Measurements from ENCODE around the gene DNAH17. TPM values are rescaled to one million over a fixed set of nuclear protein-coding genes. Genes with fewer than 3 reads are reported as not detected.

The DNAH17 gene
- total and polyA plus RNA-seq, 2 of the 13 experiments (the other 11 are each of a cell fraction or from before 2014, with no cell fraction given), result 0.86 to 1.6 TPM

DNA sequence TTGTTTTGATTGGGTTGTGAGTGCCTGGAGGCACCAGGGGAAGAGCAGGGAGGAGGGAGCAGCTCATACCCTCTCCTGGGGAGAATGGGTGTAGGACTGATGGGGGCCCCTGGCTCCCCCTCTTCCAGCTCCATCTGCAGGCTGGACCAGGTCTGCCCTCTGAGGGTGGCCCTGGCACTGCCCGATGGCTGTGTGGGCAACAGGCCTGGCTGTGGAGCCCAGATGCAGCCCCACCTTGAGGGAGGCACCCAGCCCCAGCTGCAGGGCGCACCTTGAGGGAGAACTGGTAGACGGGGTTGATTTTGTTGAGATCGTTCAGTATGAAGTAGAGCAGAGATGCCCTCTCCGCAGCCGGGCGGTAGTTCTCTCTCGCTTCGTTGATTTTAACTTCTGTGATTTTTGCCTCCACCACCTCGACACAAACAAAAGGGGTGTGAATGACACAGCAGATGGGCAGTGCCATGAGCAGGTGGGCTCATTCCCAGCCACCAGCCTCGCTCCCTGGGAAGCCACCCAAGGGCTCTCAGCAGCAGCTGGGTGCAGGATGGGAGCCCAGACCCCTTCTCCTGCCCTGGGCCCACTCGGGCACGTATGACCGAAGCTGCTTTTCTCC, 127.1 kb downstream of the DNAH17 start:
- CTCF ChIA-PET (ENCODE audit: low intra/inter-chr PET ratio, low total read pairs), result no interaction called here

DNA sequence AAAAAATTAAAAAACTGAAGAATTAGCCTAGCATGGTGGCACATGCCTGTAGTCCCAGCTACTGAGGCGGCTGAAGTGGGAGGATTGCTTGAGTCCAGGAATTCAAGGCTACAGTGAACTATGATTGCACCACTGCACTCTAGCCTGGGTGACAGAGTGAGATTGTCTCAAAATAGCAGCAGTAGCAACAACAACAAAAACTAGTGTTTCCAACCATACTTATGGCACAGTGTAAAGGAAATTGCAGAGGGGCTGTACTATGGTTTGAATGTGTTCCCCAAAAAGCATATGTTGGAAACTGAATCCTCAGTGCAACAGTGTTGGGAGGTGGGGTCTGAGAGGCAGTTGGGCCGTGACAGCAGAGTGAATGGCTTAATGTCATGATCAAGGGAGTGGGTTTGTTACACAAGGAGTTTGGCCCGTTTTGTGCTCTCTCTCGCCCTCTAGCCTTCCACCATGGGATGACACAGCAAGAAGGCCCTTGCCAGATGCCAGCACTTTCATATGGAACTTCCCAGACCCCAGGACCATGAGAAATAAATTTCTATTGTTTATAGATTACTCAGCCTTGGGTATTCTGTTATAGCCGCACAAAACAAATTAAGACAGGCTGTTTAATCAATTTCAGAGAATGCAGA, 128.7 kb downstream of the DNAH17 start:
- intact Hi-C loops (cut with micrococcal nuclease; ENCODE audit: unreplicated experiment) (no loop called here), in situ Hi-C loops (cut with HindIII; ENCODE audit: extremely low pct_ligation_motif_present, low pct_unique_long_range_greater_than_20kb) (no loop called here)
- FAIRE-seq (peak; percentile 77), ATAC-seq (peak; percentile 62), DNase-seq (ENCODE audit: low spot score) (peak; percentile 71)
- Histone ChIP-seq H3K9me3 (ENCODE audit: low read length) (no peaks in the 10 kb centered on the region), H3K4me3 (replicated peaks in 1 of 3; ENCODE audit: insufficient read depth in 1 of 3, low read depth in 2 of 3, low read length in 3 of 3) (no peak overlapping the region), H2AFZ (ENCODE audit: low read length) (no peak overlapping the region), H3K27me3 (ENCODE audit: control insufficient read depth in 1 of 2, insufficient read depth in 2 of 2, low read length in 2 of 2) (peaks cover under 1 to 36% of the 10 kb centered on the region in 2 experiments; a peak in 4 of 5 replicates), H3K27ac (ENCODE audit: extremely low read length, insufficient read depth, low read length) (peak overlapping the region; percentile 59), H3K36me3 (replicated peaks in 1 of 2; ENCODE audit: control insufficient read depth in 1 of 2, insufficient read depth in 2 of 2, low read length in 2 of 2) (no peaks in the 10 kb centered on the region), H3K9ac (ENCODE audit: insufficient read depth, low read depth, low read length) (no peak overlapping the region), H3K4me2 (ENCODE audit: low read depth, low read length) (peak overlapping the region; percentile 14; the same call in 1 of the 2 replicates), H3K79me2 (ENCODE audit: insufficient read depth, low read length) (no peaks in the 10 kb centered on the region), H4K20me1 (ENCODE audit: insufficient read depth, low read length) (no peaks in the 10 kb centered on the region), H3K4me1 (ENCODE audit: insufficient read depth, low read length) (peaks cover 16% of the 10 kb centered on the region)
- BruUV-seq (replicated peaks), result no TSS peak
- WGBS (ENCODE audit: low lambda C conversion rate), result 25% methylated on average over 5 of the region's 5 CpGs
- ChIA-PET POLR2A (no interaction called here), CTCF (ENCODE audit: low intra/inter-chr PET ratio, low total read pairs) (no interaction called here)
- no peak for TF ChIP-seq ZNF44 (CRISPR knock-in tag; IDR thresholded peaks at IDR 0.05)
- TF ChIP-seq ZNF558 (CRISPR knock-in tag; IDR thresholded peaks at IDR 0.05; ENCODE audit: borderline replicate concordance), result no peak
- no peak for TF ChIP-seq ZNF33A (CRISPR knock-in tag; IDR thresholded peaks at IDR 0.05; ENCODE audit: borderline replicate concordance)
- no peak for TF ChIP-seq ZNF75D (CRISPR knock-in tag; IDR thresholded peaks at IDR 0.05; ENCODE audit: borderline replicate concordance)
- no peak for TF ChIP-seq FOXP1 (IDR thresholded peaks at IDR 0.05)
- TF ChIP-seq FOXP1 (CRISPR knock-in tag; IDR thresholded peaks at IDR 0.05), result no peak; the same call in 1 of the 2 replicates
- TF ChIP-seq ZBTB7B (CRISPR knock-in tag; IDR thresholded peaks at IDR 0.05), result no peak
- TF ChIP-seq HNRNPK (IDR thresholded peaks at IDR 0.05; ENCODE audit: low read depth, low read length, poor library complexity, severe bottlenecking), result no peak
- peak; percentile 57; the same call in 1 of the 2 replicates for TF ChIP-seq EHMT2 (IDR thresholded peaks at IDR 0.05; ENCODE audit: borderline replicate concordance, low read depth, low read length)
- no peak for TF ChIP-seq ZNF260 (CRISPR knock-in tag; IDR thresholded peaks at IDR 0.05; ENCODE audit: borderline replicate concordance, low read depth)
- TF ChIP-seq RARA (CRISPR knock-in tag; IDR thresholded peaks at IDR 0.05), result peak; percentile 81
- no peak for TF ChIP-seq CENPT (CRISPR knock-in tag; IDR thresholded peaks at IDR 0.05; ENCODE audit: low read depth)

More for the DNA sequence above, 127.1 kb downstream of the DNAH17 start:
- ATAC-seq (no peak), DNase-seq (ENCODE audit: low spot score) (no peak), FAIRE-seq (no peak)
- H3K4me2 ChIP-seq (ENCODE audit: low read depth, low read length), result no peak overlapping the region
- peaks cover 0 to 36% of the 10 kb centered on the region in 2 experiments; a peak in 4 of 5 replicates for H3K27me3 ChIP-seq (ENCODE audit: control insufficient read depth in 1 of 2, insufficient read depth in 2 of 2, low read length in 2 of 2)
- H3K9ac ChIP-seq (ENCODE audit: insufficient read depth, low read depth, low read length), result no peak overlapping the region
- no peak overlapping the region for H3K4me3 ChIP-seq (replicated peaks in 1 of 3; ENCODE audit: insufficient read depth in 1 of 3, low read depth in 2 of 3, low read length in 3 of 3)
- no TSS peak for BruUV-seq (replicated peaks)
- H2AFZ ChIP-seq (ENCODE audit: low read length), result no peak overlapping the region
- no peaks in the 10 kb centered on the region for H3K9me3 ChIP-seq (ENCODE audit: low read length)
- peaks cover 16% of the 10 kb centered on the region for H3K4me1 ChIP-seq (ENCODE audit: insufficient read depth, low read length)
- H3K27ac ChIP-seq (ENCODE audit: extremely low read length, insufficient read depth, low read length), result no peak overlapping the region
- POLR2A ChIA-PET, result no interaction called here
- 80% methylated on average over 14 of the region's 14 CpGs for WGBS (ENCODE audit: low lambda C conversion rate)
- no peaks in the 10 kb centered on the region for H4K20me1 ChIP-seq (ENCODE audit: insufficient read depth, low read length)
- intact Hi-C loops (cut with micrococcal nuclease; ENCODE audit: unreplicated experiment) (loop anchor here (5.0 kb wide), 1 partner anchor 1273 kb away; no protein-coding TSS in a partner anchor), in situ Hi-C loops (cut with HindIII; ENCODE audit: extremely low pct_ligation_motif_present, low pct_unique_long_range_greater_than_20kb) (no loop called here)
- H3K79me2 ChIP-seq (ENCODE audit: insufficient read depth, low read length), result no peaks in the 10 kb centered on the region
- H3K36me3 ChIP-seq (replicated peaks in 1 of 2; ENCODE audit: control insufficient read depth in 1 of 2, insufficient read depth in 2 of 2, low read length in 2 of 2), result no peaks in the 10 kb centered on the region
- TF ChIP-seq, protein P1, sequence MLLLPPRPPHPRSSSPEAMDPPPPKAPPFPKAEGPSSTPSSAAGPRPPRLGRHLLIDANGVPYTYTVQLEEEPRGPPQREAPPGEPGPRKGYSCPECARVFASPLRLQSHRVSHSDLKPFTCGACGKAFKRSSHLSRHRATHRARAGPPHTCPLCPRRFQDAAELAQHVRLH (CRISPR knock-in tag; IDR thresholded peaks at IDR 0.05; ENCODE audit: borderline replicate concordance, low read depth), result no peak
- TF ChIP-seq ZBTB38 (CRISPR knock-in tag; IDR thresholded peaks at IDR 0.05) (no peak), NRL (CRISPR knock-in tag; IDR thresholded peaks at IDR 0.05; ENCODE audit: borderline replicate concordance) (no peak), CENPX (CRISPR knock-in tag; IDR thresholded peaks at IDR 0.05) (no peak)
- TF ChIP-seq, protein P2, sequence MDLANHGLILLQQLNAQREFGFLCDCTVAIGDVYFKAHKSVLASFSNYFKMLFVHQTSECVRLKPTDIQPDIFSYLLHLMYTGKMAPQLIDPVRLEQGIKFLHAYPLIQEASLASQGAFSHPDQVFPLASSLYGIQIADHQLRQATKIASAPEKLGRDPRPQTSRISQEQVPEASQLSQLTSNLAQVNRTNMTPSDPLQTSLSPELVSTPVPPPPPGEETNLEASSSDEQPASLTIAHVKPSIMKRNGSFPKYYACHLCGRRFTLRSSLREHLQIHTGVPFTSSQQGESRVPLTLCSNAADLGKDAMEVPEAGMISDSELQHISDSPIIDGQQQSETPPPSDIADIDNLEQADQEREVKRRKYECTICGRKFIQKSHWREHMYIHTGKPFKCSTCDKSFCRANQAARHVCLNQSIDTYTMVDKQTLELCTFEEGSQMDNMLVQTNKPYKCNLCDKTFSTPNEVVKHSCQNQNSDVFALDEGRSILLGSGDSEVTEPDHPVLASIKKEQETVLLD (CRISPR knock-in tag; IDR thresholded peaks at IDR 0.05; ENCODE audit: low read depth), result no peak

Data from HepG2 (cell line).